ENCODE measurements around the gene ZNF532.

DNA sequence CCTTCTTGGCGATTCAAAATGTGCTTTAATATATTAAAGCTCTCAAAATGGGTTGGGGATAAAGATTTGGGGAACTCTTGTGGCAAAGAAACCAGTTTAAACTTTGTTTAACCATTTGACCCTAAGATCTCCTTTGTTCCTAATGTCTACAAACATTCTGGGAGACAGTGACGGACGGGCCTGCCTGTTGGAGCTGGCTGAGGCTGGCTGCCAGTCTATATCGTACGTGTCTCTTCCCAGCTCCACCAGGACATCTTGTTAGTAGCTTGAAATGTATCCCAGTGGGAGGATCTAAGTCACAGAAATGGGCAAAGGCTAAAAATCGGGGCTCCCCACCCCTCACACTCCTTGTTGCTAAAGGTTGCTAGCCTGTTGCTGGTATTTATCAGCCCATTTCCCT lies 30.7 kb downstream of the ZNF532 start:
- TF ChIP-seq, protein P1, sequence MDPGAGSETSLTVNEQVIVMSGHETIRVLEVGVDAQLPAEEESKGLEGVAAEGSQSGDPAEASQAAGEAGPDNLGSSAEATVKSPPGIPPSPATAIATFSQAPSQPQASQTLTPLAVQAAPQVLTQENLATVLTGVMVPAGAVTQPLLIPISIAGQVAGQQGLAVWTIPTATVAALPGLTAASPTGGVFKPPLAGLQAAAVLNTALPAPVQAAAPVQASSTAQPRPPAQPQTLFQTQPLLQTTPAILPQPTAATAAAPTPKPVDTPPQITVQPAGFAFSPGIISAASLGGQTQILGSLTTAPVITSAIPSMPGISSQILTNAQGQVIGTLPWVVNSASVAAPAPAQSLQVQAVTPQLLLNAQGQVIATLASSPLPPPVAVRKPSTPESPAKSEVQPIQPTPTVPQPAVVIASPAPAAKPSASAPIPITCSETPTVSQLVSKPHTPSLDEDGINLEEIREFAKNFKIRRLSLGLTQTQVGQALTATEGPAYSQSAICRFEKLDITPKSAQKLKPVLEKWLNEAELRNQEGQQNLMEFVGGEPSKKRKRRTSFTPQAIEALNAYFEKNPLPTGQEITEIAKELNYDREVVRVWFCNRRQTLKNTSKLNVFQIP (CRISPR knock-in tag; IDR thresholded peaks at IDR 0.05; ENCODE audit: borderline replicate concordance, low read depth) = no peak
- TF ChIP-seq ZNF565 (CRISPR knock-in tag; conservative IDR thresholded peaks at IDR 0.05; ENCODE audit: low read depth) (no peak), CSDC2 (CRISPR knock-in tag; IDR thresholded peaks at IDR 0.05) (no peak), ZNF8 (CRISPR knock-in tag; IDR thresholded peaks at IDR 0.05) (no peak), RARB (CRISPR knock-in tag; IDR thresholded peaks at IDR 0.05) (no peak), ARNTL (CRISPR knock-in tag; IDR thresholded peaks at IDR 0.05; ENCODE audit: borderline replicate concordance, low read depth) (no peak), ZC3H10 (CRISPR knock-in tag; IDR thresholded peaks at IDR 0.05) (no peak), OSR1 (CRISPR knock-in tag; IDR thresholded peaks at IDR 0.05) (no peak), ZFP3 (CRISPR knock-in tag; IDR thresholded peaks at IDR 0.05) (no peak), ISL1 (CRISPR knock-in tag; IDR thresholded peaks at IDR 0.05) (no peak), TCF4 (CRISPR knock-in tag; IDR thresholded peaks at IDR 0.05; ENCODE audit: borderline replicate concordance) (no peak)
- TF ChIP-seq, protein P2, sequence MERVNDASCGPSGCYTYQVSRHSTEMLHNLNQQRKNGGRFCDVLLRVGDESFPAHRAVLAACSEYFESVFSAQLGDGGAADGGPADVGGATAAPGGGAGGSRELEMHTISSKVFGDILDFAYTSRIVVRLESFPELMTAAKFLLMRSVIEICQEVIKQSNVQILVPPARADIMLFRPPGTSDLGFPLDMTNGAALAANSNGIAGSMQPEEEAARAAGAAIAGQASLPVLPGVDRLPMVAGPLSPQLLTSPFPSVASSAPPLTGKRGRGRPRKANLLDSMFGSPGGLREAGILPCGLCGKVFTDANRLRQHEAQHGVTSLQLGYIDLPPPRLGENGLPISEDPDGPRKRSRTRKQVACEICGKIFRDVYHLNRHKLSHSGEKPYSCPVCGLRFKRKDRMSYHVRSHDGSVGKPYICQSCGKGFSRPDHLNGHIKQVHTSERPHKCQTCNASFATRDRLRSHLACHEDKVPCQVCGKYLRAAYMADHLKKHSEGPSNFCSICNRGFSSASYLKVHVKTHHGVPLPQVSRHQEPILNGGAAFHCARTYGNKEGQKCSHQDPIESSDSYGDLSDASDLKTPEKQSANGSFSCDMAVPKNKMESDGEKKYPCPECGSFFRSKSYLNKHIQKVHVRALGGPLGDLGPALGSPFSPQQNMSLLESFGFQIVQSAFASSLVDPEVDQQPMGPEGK (CRISPR knock-in tag; IDR thresholded peaks at IDR 0.05; ENCODE audit: borderline replicate concordance) = no peak
- TF ChIP-seq, protein P3, sequence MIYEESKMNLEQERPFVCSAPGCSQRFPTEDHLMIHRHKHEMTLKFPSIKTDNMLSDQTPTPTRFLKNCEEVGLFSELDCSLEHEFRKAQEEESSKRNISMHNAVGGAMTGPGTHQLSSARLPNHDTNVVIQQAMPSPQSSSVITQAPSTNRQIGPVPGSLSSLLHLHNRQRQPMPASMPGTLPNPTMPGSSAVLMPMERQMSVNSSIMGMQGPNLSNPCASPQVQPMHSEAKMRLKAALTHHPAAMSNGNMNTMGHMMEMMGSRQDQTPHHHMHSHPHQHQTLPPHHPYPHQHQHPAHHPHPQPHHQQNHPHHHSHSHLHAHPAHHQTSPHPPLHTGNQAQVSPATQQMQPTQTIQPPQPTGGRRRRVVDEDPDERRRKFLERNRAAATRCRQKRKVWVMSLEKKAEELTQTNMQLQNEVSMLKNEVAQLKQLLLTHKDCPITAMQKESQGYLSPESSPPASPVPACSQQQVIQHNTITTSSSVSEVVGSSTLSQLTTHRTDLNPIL (CRISPR knock-in tag; IDR thresholded peaks at IDR 0.05; ENCODE audit: low read depth) = no peak
- TF ChIP-seq, protein P4, sequence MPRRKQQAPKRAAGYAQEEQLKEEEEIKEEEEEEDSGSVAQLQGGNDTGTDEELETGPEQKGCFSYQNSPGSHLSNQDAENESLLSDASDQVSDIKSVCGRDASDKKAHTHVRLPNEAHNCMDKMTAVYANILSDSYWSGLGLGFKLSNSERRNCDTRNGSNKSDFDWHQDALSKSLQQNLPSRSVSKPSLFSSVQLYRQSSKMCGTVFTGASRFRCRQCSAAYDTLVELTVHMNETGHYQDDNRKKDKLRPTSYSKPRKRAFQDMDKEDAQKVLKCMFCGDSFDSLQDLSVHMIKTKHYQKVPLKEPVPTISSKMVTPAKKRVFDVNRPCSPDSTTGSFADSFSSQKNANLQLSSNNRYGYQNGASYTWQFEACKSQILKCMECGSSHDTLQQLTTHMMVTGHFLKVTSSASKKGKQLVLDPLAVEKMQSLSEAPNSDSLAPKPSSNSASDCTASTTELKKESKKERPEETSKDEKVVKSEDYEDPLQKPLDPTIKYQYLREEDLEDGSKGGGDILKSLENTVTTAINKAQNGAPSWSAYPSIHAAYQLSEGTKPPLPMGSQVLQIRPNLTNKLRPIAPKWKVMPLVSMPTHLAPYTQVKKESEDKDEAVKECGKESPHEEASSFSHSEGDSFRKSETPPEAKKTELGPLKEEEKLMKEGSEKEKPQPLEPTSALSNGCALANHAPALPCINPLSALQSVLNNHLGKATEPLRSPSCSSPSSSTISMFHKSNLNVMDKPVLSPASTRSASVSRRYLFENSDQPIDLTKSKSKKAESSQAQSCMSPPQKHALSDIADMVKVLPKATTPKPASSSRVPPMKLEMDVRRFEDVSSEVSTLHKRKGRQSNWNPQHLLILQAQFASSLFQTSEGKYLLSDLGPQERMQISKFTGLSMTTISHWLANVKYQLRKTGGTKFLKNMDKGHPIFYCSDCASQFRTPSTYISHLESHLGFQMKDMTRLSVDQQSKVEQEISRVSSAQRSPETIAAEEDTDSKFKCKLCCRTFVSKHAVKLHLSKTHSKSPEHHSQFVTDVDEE (CRISPR knock-in tag; IDR thresholded peaks at IDR 0.05) = no peak

Measured in SK-N-SH treated with all-trans-retinoic acid at 6 μM for 48 hours (cell line).